ENCODE data around the gene TBL1X. TPM values are rescaled to one million over a fixed set of nuclear protein-coding genes. Genes with fewer than 3 reads are reported as not detected.

The TBL1X gene
- polyA plus RNA-seq, 1 donor (not counting 4 experiments of a cell fraction or from before 2014, with no cell fraction given) = 2.2 TPM

GRCh38 chrX:9510980-9511379 is 46.1 kb downstream of the TBL1X start:
- H3K9me1 ChIP-seq (ENCODE audit: control insufficient read depth, extremely low read depth, insufficient read depth, low read length) = no peaks in the 10 kb centered on the region
- H3K27ac ChIP-seq (ENCODE audit: control insufficient read depth, insufficient read depth, low read length) = no peak overlapping the region
- H3K27me3 ChIP-seq (ENCODE audit: control insufficient read depth, extremely low read depth, insufficient read depth, low read length) = no peaks in the 10 kb centered on the region
- H3K4me2 ChIP-seq (ENCODE audit: control insufficient read depth, extremely low read depth, insufficient read depth, low read depth, low read length) = no peak overlapping the region
- dilution Hi-C loops (cut with MboI; ENCODE audit: extremely low pct_ligation_motif_present, low sequenced_read_pairs) = no loop called here
- FAIRE-seq (no peak), DNase-seq (ENCODE audit: low read depth, low spot score) (no peak)
- no peaks in the 10 kb centered on the region for H3K4me1 ChIP-seq (ENCODE audit: control insufficient read depth, extremely low read depth, insufficient read depth, low read length)
- H3K9me3 ChIP-seq (ENCODE audit: control insufficient read depth, low read depth, low read length) = no peaks in the 10 kb centered on the region
- no peaks in the 10 kb centered on the region for H4K20me1 ChIP-seq (ENCODE audit: control insufficient read depth, extremely low read depth, insufficient read depth, low read length)
- no peaks in the 10 kb centered on the region for H3K79me2 ChIP-seq (ENCODE audit: control insufficient read depth, insufficient read depth, low read length)
- no peak for TF ChIP-seq CTCF (optimal IDR thresholded peaks at IDR 0.05 in 1 of 3, IDR thresholded peaks at IDR 0.05 in 1 of 3, conservative IDR thresholded peaks at IDR 0.05 in 1 of 3; ENCODE audit: extremely low read depth in 1 of 3, insufficient read depth in 2 of 3, low read length in 3 of 3)
- no peak for TF ChIP-seq EZH2 (IDR thresholded peaks at IDR 0.05; ENCODE audit: low read length)
- no peak overlapping the region for H3K9ac ChIP-seq (ENCODE audit: control insufficient read depth, extremely low read depth, insufficient read depth, low read length)
- no peaks in the 10 kb centered on the region for H3K36me3 ChIP-seq (ENCODE audit: control insufficient read depth in 2 of 2, extremely low read depth in 1 of 2, insufficient read depth in 2 of 2, low read length in 2 of 2)
- H2AFZ ChIP-seq (ENCODE audit: control insufficient read depth, low read length) = no peak overlapping the region
- H3K4me3 ChIP-seq (ENCODE audit: control insufficient read depth in 2 of 3, extremely low read depth in 1 of 3, insufficient read depth in 2 of 3, low read depth in 1 of 3, low read length in 3 of 3) = no peak overlapping the region

- Histone ChIP-seq H3K4me1 (ENCODE audit: control insufficient read depth, extremely low read depth, insufficient read depth, low read length) (no peaks in the 10 kb centered on the region), H3K9ac (ENCODE audit: control insufficient read depth, extremely low read depth, insufficient read depth, low read length) (no peak overlapping the region), H3K79me2 (ENCODE audit: control insufficient read depth, insufficient read depth, low read length) (no peaks in the 10 kb centered on the region), H3K27ac (ENCODE audit: control insufficient read depth, insufficient read depth, low read length) (no peak overlapping the region), H3K36me3 (ENCODE audit: control insufficient read depth in 2 of 2, extremely low read depth in 1 of 2, insufficient read depth in 2 of 2, low read length in 2 of 2) (no peaks in the 10 kb centered on the region), H3K4me2 (ENCODE audit: control insufficient read depth, extremely low read depth, insufficient read depth, low read depth, low read length) (no peak overlapping the region), H2AFZ (ENCODE audit: control insufficient read depth, low read length) (no peak overlapping the region), H3K9me3 (ENCODE audit: control insufficient read depth, low read depth, low read length) (no peaks in the 10 kb centered on the region), H3K4me3 (ENCODE audit: control insufficient read depth in 2 of 3, extremely low read depth in 1 of 3, insufficient read depth in 2 of 3, low read depth in 1 of 3, low read length in 3 of 3) (no peak overlapping the region), H4K20me1 (ENCODE audit: control insufficient read depth, extremely low read depth, insufficient read depth, low read length) (no peaks in the 10 kb centered on the region), H3K9me1 (ENCODE audit: control insufficient read depth, extremely low read depth, insufficient read depth, low read length) (no peaks in the 10 kb centered on the region), H3K27me3 (ENCODE audit: control insufficient read depth, extremely low read depth, insufficient read depth, low read length) (no peaks in the 10 kb centered on the region)
- no peak for TF ChIP-seq EZH2 (IDR thresholded peaks at IDR 0.05; ENCODE audit: low read length)
- TF ChIP-seq CTCF (optimal IDR thresholded peaks at IDR 0.05 in 1 of 3, IDR thresholded peaks at IDR 0.05 in 1 of 3, conservative IDR thresholded peaks at IDR 0.05 in 1 of 3; ENCODE audit: extremely low read depth in 1 of 3, insufficient read depth in 2 of 3, low read length in 3 of 3) = no peak
- dilution Hi-C loops (cut with MboI; ENCODE audit: extremely low pct_ligation_motif_present, low sequenced_read_pairs) = no loop called here
- no peak for DNase-seq (ENCODE audit: low read depth, low spot score)
- no peak for FAIRE-seq
These were observed 50.6 kb downstream of the TBL1X start for GRCh38 chrX:9515489-9515888.

Data from keratinocyte (primary cell).